Mesodermal cell (in vitro differentiated cells): ENCODE measurements around the gene SEC23B.

ENCODE experiments used
- H3K27ac ChIP-seq: 2 replicates; pipeline ENCODE4 v1.7.0; 2013; ENCODE audit warnings: mild to moderate bottlenecking, low read depth, low read length, moderate library complexity; ENCODE audit not compliant: severe bottlenecking
- H3K36me3 ChIP-seq: 2 replicates; pipeline ENCODE4 v1.7.1; 2013; ENCODE audit warnings: mild to moderate bottlenecking, low read length, moderate library complexity; ENCODE audit not compliant: control insufficient read depth, insufficient read depth
- H3K4me1 ChIP-seq: one replicate; pipeline ENCODE4 v1.7.1; 2013; ENCODE audit warnings: mild to moderate bottlenecking, low read length; ENCODE audit not compliant: insufficient read depth, control insufficient read depth, poor library complexity, severe bottlenecking
- H3K4me3 ChIP-seq: 2 replicates; pipeline ENCODE4 v1.7.0; 2013; ENCODE audit warnings: low read length, control low read depth, mild to moderate bottlenecking; ENCODE audit not compliant: insufficient read depth, poor library complexity, severe bottlenecking; ENCODE audit errors: extremely low read depth
- H3K9me3 ChIP-seq: 2 replicates; pipeline ENCODE4 v1.7.1; 2013; ENCODE audit warnings: mild to moderate bottlenecking, low read length, moderate library complexity; ENCODE audit not compliant: control insufficient read depth
- WGBS, 2 experiments: methylation state at CpG; one replicate each; pipeline ENCODE4 v1.1.5; 2013; ENCODE audit warnings: missing lambda C conversion rate in 2 of 2; ENCODE audit not compliant: insufficient coverage in 2 of 2; 5-methylcytosine and 5-hydroxymethylcytosine counted together

SEC23B gene

GRCh38 chr20:18543932-18544331 lies 36.2 kb downstream of the SEC23B start:
- H3K9me3 ChIP-seq, result no peaks in the 10 kb centered on the region
- no peaks in the 10 kb centered on the region for H3K4me1 ChIP-seq
- H3K4me3 ChIP-seq, result no peak overlapping the region
- 90 to 98% methylated on average over 2 to 5 of the region's 7 CpGs for WGBS, 2 experiments
- no peak overlapping the region for H3K27ac ChIP-seq
- peaks cover 86% of the 10 kb centered on the region for H3K36me3 ChIP-seq

- Histone ChIP-seq H3K9me3 (no peaks in the 10 kb centered on the region), H3K4me1 (no peaks in the 10 kb centered on the region), H3K36me3 (peaks cover 89% of the 10 kb centered on the region), H3K27ac (no peak overlapping the region), H3K4me3 (no peak overlapping the region)
- WGBS, 2 experiments, result 100% methylated on average over 1 of the region's 1 CpG; no CpG with 5 or more reads in 1 of the 2 experiments
These were observed 37.8 kb downstream of the SEC23B start for GRCh38 chr20:18545566-18545965.

GRCh38 chr20:18548465-18548864 lies 40.7 kb downstream of the SEC23B start:
- WGBS, 2 experiments, result 100% methylated on average over 3 of the region's 3 CpGs

GRCh38 chr20:18553746-18554145 lies 46.0 kb downstream of the SEC23B start:
- Histone ChIP-seq H3K9me3 (no peaks in the 10 kb centered on the region), H3K36me3 (peaks cover 67% of the 10 kb centered on the region), H3K4me1 (no peaks in the 10 kb centered on the region), H3K27ac (no peak overlapping the region), H3K4me3 (no peak overlapping the region)
- 95 to 100% methylated on average over 3 to 7 of the region's 8 CpGs for WGBS, 2 experiments

More at GRCh38 chr20:18548465-18548864, 40.7 kb downstream of the SEC23B start:
- H3K9me3 ChIP-seq, result no peaks in the 10 kb centered on the region
- H3K27ac ChIP-seq, result no peak overlapping the region
- no peaks in the 10 kb centered on the region for H3K4me1 ChIP-seq
- peaks cover 82% of the 10 kb centered on the region for H3K36me3 ChIP-seq
- H3K4me3 ChIP-seq, result no peak overlapping the region

- Histone ChIP-seq H3K9me3 (no peaks in the 10 kb centered on the region), H3K4me3 (peak within 1 kb of the TSS; percentile 73), H3K4me1 (no peaks in the 10 kb centered on the region), H3K36me3 (peaks cover 33% of the 10 kb centered on the region), H3K27ac (peak within 1 kb of the TSS; percentile 54)
- 0 to 1% methylated on average over 48 to 49 of the region's 51 CpGs for WGBS, 2 experiments
These were observed 59.4 kb downstream of the SEC23B start, which contains the start of gene SMIM26 for GRCh38 chr20:18566892-18567738. Gene SMIM26, plus strand, starts transcription at chr20:18567432. Its CDS starts 47 bp downstream, at chr20:18567479.

- H3K4me3 ChIP-seq, result peak overlapping the region; percentile 73
- 0 to 10% methylated on average over 5 of the region's 6 CpGs for WGBS, 2 experiments
- no peaks in the 10 kb centered on the region for H3K9me3 ChIP-seq
- peak overlapping the region; percentile 54 for H3K27ac ChIP-seq
- H3K36me3 ChIP-seq, result peaks cover 30% of the 10 kb centered on the region
- no peaks in the 10 kb centered on the region for H3K4me1 ChIP-seq
These were observed 60.0 kb downstream of the SEC23B start for GRCh38 chr20:18567739-18568091.

GRCh38 chr20:18571009-18571408 lies 63.3 kb downstream of the SEC23B start:
- Histone ChIP-seq H3K27ac (no peak overlapping the region), H3K4me3 (no peak overlapping the region), H3K9me3 (no peaks in the 10 kb centered on the region), H3K36me3 (peaks cover 26% of the 10 kb centered on the region), H3K4me1 (no peaks in the 10 kb centered on the region)
- 95 to 100% methylated on average over 2 of the region's 2 CpGs for WGBS, 2 experiments

GRCh38 chr20:18571578-18571977 lies 63.8 kb downstream of the SEC23B start:
- no peak overlapping the region for H3K4me3 ChIP-seq
- H3K27ac ChIP-seq, result no peak overlapping the region
- H3K36me3 ChIP-seq, result peaks cover 26% of the 10 kb centered on the region
- H3K9me3 ChIP-seq, result no peaks in the 10 kb centered on the region
- 97 to 100% methylated on average over 2 of the region's 2 CpGs for WGBS, 2 experiments
- no peaks in the 10 kb centered on the region for H3K4me1 ChIP-seq

GRCh38 chr20:18577942-18578341 lies 70.2 kb downstream of the SEC23B start:
- Histone ChIP-seq H3K9me3 (no peaks in the 10 kb centered on the region), H3K4me1 (no peaks in the 10 kb centered on the region), H3K36me3 (no peaks in the 10 kb centered on the region), H3K27ac (no peak overlapping the region), H3K4me3 (no peak overlapping the region)
- 90 to 99% methylated on average over 3 to 6 of the region's 6 CpGs for WGBS, 2 experiments

- H3K27ac ChIP-seq, result no peak overlapping the region
- no peaks in the 10 kb centered on the region for H3K9me3 ChIP-seq
- no peaks in the 10 kb centered on the region for H3K4me1 ChIP-seq
- 85 to 89% methylated on average over 6 of the region's 6 CpGs for WGBS, 2 experiments
- H3K4me3 ChIP-seq, result no peak overlapping the region
- no peaks in the 10 kb centered on the region for H3K36me3 ChIP-seq
These were observed 70.8 kb downstream of the SEC23B start for GRCh38 chr20:18578581-18578980.

GRCh38 chr20:18580012-18580411 lies 72.3 kb downstream of the SEC23B start:
- Histone ChIP-seq H3K4me3 (no peak overlapping the region), H3K27ac (no peak overlapping the region), H3K36me3 (no peaks in the 10 kb centered on the region), H3K4me1 (peaks cover under 1% of the 10 kb centered on the region), H3K9me3 (no peaks in the 10 kb centered on the region)
- WGBS, 2 experiments, result 85 to 94% methylated on average over 2 of the region's 4 CpGs
